Neural cell (in vitro differentiated cells): Measurements from ENCODE around the gene ALDH7A1. TPM values are rescaled to one million over a fixed set of nuclear protein-coding genes. Genes with fewer than 3 reads are reported as not detected.

Experiments used
- H2AFZ ChIP-seq: fragments of 200-600, 300-800 bp; sonication (generic), shearing (Covaris generic); 2 replicates; pipeline ENCODE4 v1.6.0; 2014; ENCODE audit warnings: low read depth, mild to moderate bottlenecking, antibody characterized with exemption, low read length, moderate library complexity
- H3F3A ChIP-seq: fragments of 200-600 bp; shearing (Covaris generic); 2 replicates; pipeline ENCODE4 v1.6.1; 2016; ENCODE audit warnings: mild to moderate bottlenecking, moderate library complexity, mixed read lengths, antibody characterized with exemption, low read length; ENCODE audit not compliant: insufficient read depth, poor library complexity, severe bottlenecking
- H3K27ac ChIP-seq: fragments of 200-600, 300-800 bp; sonication (generic), shearing (Covaris generic); 2 replicates; pipeline ENCODE4 v1.5.1; 2014; ENCODE audit warnings: mild to moderate bottlenecking, low read length, moderate library complexity
- H3K27me3 ChIP-seq: fragments of 300-800, 200-600 bp; sonication (generic), shearing (Covaris generic); 2 replicates; pipeline ENCODE4 v1.6.0; 2014; ENCODE audit warnings: mild to moderate bottlenecking, low read depth, low read length, moderate library complexity; ENCODE audit not compliant: insufficient read depth
- H3K36me3 ChIP-seq: fragments of 300-800, 200-600 bp; sonication (generic), shearing (Covaris generic); 2 replicates; pipeline ENCODE4 v1.5.1; 2014; ENCODE audit warnings: mild to moderate bottlenecking, antibody characterized with exemption, low read length, moderate library complexity; ENCODE audit not compliant: insufficient read depth
- H3K4me2 ChIP-seq: fragments of 300-800, 200-600 bp; sonication (generic), shearing (Covaris generic); 2 replicates; pipeline ENCODE4 v1.6.0; 2014; ENCODE audit warnings: mild to moderate bottlenecking, low read length
- H3K4me3 ChIP-seq: fragments of 300-800, 200-600 bp; sonication (generic), shearing (Covaris generic); 2 replicates; pipeline ENCODE4 v1.5.1; 2014; ENCODE audit warnings: mild to moderate bottlenecking, low read length, moderate library complexity
- H3K79me2 ChIP-seq: fragments of 200-600 bp; shearing (Covaris generic); replicated peaks from 2 replicates; pipeline ENCODE4 v1.6.0; 2014; ENCODE audit warnings: mild to moderate bottlenecking, low read length, moderate library complexity; ENCODE audit not compliant: insufficient read depth
- H3K9ac ChIP-seq: fragments of 300-800, 200-600 bp; sonication (generic), shearing (Covaris generic); 2 replicates; pipeline ENCODE4 v1.6.1; 2016; ENCODE audit warnings: mild to moderate bottlenecking, low read length, mixed read lengths
- H3K9me2 ChIP-seq: fragments of 200-600 bp; shearing (Covaris generic); 2 replicates; pipeline ENCODE4 v1.6.1; 2016; ENCODE audit warnings: mild to moderate bottlenecking, low read length, mixed read lengths; ENCODE audit not compliant: insufficient read depth
- H3K9me3 ChIP-seq: fragments of 200-600, 300-800 bp; sonication (generic), shearing (Covaris generic); 2 replicates; pipeline ENCODE4 v1.6.1; 2016; ENCODE audit warnings: mild to moderate bottlenecking, mixed run types, low read length, moderate library complexity, mixed read lengths
- H4K20me1 ChIP-seq: fragments of 200-600 bp; shearing (Covaris generic); 2 replicates; pipeline ENCODE4 v1.6.1; 2016; ENCODE audit warnings: mild to moderate bottlenecking, mixed run types; ENCODE audit not compliant: insufficient read depth
- EP300 ChIP-seq: fragments of 450-650 bp; conservative IDR thresholded peaks from 2 replicates; pipeline ENCODE4 v1.6.1; 2014; ENCODE audit warnings: antibody characterized with exemption, mild to moderate bottlenecking, moderate library complexity; ENCODE audit not compliant: poor library complexity, severe bottlenecking
- EZH2 ChIP-seq: fragments of 200-600, 300-800 bp; shearing (Covaris generic), sonication (generic); IDR thresholded peaks from 2 replicates; pipeline ENCODE4 v1.6.1; 2014; ENCODE audit warnings: antibody characterized with exemption, low read length, borderline replicate concordance, mild to moderate bottlenecking; ENCODE audit not compliant: insufficient read depth, poor library complexity, severe bottlenecking
- MXI1 ChIP-seq: fragments of 450-650 bp; conservative IDR thresholded peaks from 2 replicates; pipeline ENCODE4 v1.6.1; 2014; ENCODE audit warnings: antibody characterized with exemption, mild to moderate bottlenecking; ENCODE audit not compliant: poor library complexity, severe bottlenecking
- POLR2AphosphoS5 ChIP-seq: IDR thresholded peaks from 2 replicates; pipeline ENCODE4 v1.6.1; 2012
- RAD21 ChIP-seq: fragments of 450-650 bp; conservative IDR thresholded peaks from 2 replicates; pipeline ENCODE4 v1.6.1; 2014; ENCODE audit warnings: antibody characterized with exemption, mild to moderate bottlenecking, moderate library complexity
- SMC3 ChIP-seq: fragments of 450-650 bp; conservative IDR thresholded peaks from 2 replicates; pipeline ENCODE4 v1.6.1; 2014; ENCODE audit warnings: antibody characterized with exemption, mild to moderate bottlenecking, moderate library complexity; ENCODE audit not compliant: poor library complexity
- TAF1 ChIP-seq: IDR thresholded peaks from 2 replicates; pipeline ENCODE4 v1.6.1; 2012; ENCODE audit warnings: low read depth
- polyA plus RNA-seq: library from polyadenylated mRNA; depleted of rRNA; stranded (reverse); fragments of >200 nt; gene quantifications from 2 replicates; pipeline ENCODE4 v1.2.3, GENCODE V29; 2014
- TF ChIP-seq, protein P1 (sequence below): IDR thresholded peaks from 2 replicates; pipeline ENCODE4 v1.6.1; 2012; ENCODE audit warnings: borderline replicate concordance
- TF ChIP-seq, protein P2 (sequence below): fragments of 450-650 bp; IDR thresholded peaks from 2 replicates; pipeline ENCODE4 v1.5.1; 2014; ENCODE audit warnings: antibody characterized with exemption, mild to moderate bottlenecking, moderate library complexity; ENCODE audit not compliant: poor library complexity, severe bottlenecking

ALDH7A1 gene
- polyA plus RNA-seq, 1 donor from 2014 or later: 23.4 TPM

DNA sequence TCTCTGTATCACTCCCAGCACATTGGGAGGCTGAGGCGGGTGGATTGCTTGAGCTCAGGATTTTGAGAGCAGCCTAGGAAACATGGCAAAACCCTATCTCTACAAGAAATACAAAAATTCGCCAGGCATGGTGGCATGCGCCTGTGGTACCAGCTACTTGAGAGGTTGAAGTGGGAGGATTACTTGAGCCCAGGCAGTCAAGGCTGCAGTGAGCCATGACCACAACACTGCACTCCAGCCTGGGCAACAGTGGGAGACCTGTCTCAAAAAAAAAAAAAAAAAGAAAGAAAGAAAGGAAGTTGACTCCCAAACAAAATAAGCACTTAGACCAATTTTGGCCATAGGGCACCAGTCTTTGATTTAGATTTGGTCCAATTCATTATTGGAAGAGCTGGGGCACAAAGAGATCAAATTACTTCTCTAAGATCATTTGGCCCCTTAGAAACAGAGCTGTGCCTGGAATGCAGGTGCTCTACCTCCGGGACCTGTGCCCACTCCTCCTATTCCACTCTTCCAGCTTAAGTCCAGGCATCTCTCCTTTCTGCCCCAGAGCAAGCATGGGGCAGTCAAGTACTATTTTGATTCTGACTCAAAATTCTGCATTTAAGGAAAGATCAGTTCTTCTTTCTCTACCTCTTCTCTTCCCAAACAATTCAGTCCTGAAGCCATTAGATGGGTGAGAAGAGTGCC is 59.0 kb downstream of the ALDH7A1 start:
- H3K27me3 ChIP-seq: no peaks in the 10 kb centered on the region
- no peak overlapping the region for H2AFZ ChIP-seq
- no peak overlapping the region for H3K4me3 ChIP-seq
- no peak overlapping the region for H3K4me2 ChIP-seq
- no peak for TF ChIP-seq EZH2
- TF ChIP-seq SMC3: no peak
- no peak for TF ChIP-seq MXI1
- TF ChIP-seq TAF1: no peak
- TF ChIP-seq, protein P1, sequence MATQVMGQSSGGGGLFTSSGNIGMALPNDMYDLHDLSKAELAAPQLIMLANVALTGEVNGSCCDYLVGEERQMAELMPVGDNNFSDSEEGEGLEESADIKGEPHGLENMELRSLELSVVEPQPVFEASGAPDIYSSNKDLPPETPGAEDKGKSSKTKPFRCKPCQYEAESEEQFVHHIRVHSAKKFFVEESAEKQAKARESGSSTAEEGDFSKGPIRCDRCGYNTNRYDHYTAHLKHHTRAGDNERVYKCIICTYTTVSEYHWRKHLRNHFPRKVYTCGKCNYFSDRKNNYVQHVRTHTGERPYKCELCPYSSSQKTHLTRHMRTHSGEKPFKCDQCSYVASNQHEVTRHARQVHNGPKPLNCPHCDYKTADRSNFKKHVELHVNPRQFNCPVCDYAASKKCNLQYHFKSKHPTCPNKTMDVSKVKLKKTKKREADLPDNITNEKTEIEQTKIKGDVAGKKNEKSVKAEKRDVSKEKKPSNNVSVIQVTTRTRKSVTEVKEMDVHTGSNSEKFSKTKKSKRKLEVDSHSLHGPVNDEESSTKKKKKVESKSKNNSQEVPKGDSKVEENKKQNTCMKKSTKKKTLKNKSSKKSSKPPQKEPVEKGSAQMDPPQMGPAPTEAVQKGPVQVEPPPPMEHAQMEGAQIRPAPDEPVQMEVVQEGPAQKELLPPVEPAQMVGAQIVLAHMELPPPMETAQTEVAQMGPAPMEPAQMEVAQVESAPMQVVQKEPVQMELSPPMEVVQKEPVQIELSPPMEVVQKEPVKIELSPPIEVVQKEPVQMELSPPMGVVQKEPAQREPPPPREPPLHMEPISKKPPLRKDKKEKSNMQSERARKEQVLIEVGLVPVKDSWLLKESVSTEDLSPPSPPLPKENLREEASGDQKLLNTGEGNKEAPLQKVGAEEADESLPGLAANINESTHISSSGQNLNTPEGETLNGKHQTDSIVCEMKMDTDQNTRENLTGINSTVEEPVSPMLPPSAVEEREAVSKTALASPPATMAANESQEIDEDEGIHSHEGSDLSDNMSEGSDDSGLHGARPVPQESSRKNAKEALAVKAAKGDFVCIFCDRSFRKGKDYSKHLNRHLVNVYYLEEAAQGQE: no peak
- TF ChIP-seq, protein P2, sequence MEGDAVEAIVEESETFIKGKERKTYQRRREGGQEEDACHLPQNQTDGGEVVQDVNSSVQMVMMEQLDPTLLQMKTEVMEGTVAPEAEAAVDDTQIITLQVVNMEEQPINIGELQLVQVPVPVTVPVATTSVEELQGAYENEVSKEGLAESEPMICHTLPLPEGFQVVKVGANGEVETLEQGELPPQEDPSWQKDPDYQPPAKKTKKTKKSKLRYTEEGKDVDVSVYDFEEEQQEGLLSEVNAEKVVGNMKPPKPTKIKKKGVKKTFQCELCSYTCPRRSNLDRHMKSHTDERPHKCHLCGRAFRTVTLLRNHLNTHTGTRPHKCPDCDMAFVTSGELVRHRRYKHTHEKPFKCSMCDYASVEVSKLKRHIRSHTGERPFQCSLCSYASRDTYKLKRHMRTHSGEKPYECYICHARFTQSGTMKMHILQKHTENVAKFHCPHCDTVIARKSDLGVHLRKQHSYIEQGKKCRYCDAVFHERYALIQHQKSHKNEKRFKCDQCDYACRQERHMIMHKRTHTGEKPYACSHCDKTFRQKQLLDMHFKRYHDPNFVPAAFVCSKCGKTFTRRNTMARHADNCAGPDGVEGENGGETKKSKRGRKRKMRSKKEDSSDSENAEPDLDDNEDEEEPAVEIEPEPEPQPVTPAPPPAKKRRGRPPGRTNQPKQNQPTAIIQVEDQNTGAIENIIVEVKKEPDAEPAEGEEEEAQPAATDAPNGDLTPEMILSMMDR: no peak
- no peak for TF ChIP-seq POLR2AphosphoS5
- H3K9me2 ChIP-seq: no peaks in the 10 kb centered on the region
- no peaks in the 10 kb centered on the region for H3K9me3 ChIP-seq
- H3K79me2 ChIP-seq: no peaks in the 10 kb centered on the region
- no peak overlapping the region for H3K9ac ChIP-seq
- no peaks in the 10 kb centered on the region for H3K36me3 ChIP-seq
- H3K27ac ChIP-seq: no peak overlapping the region
- H4K20me1 ChIP-seq: no peaks in the 10 kb centered on the region
- no peaks in the 10 kb centered on the region for H3F3A ChIP-seq

DNA sequence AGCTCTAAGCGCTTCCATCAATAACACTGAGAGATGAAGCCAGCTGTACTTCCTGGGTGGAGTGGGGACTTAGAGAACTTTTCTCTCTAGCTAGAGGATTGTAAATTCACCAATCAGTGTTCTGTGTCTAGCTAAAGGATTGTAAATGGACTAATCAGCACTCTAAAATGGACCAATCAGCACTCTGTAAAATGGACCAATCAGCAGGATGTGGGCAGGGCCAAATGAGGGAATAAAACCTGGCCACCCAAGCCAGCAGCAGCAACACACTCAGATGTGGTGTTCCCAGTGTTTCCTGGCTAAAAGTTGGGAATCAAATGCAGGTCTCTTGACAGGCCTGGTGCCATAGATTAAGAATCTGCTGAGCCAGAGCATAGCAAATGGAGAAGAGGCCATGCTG is 60.5 kb downstream of the ALDH7A1 start:
- Histone ChIP-seq H3K9me2 (no peaks in the 10 kb centered on the region), H3K36me3 (no peaks in the 10 kb centered on the region), H3K9ac (no peak overlapping the region), H3K4me2 (no peak overlapping the region), H2AFZ (no peak overlapping the region), H3K9me3 (no peaks in the 10 kb centered on the region), H4K20me1 (no peaks in the 10 kb centered on the region), H3K27me3 (no peaks in the 10 kb centered on the region), H3K4me3 (no peak overlapping the region), H3F3A (no peaks in the 10 kb centered on the region), H3K79me2 (no peaks in the 10 kb centered on the region), H3K27ac (no peak overlapping the region)
- TF ChIP-seq EZH2: no peak
- TF ChIP-seq EP300: no peak
- TF ChIP-seq POLR2AphosphoS5: no peak
- no peak for TF ChIP-seq SMC3
- TF ChIP-seq, protein P2: no peak
- TF ChIP-seq, protein P1: no peak
- TF ChIP-seq RAD21: no peak
- no peak for TF ChIP-seq MXI1
- TF ChIP-seq TAF1: no peak
